HepG2 (cell line): Measurements from ENCODE around the gene HAGHL. TPM values are rescaled to one million over a fixed set of nuclear protein-coding genes. Genes with fewer than 3 reads are reported as not detected.
A peak's percentile ranks its signal among the peaks of the same experiment; 100 is the strongest.

Experiments used
- MED8 ChIP-seq: sonication (generic); formaldehyde crosslinking; IDR thresholded peaks from 2 replicates; pipeline ENCODE4 v1.8.1; 2023; ENCODE audit warnings: mild to moderate bottlenecking, missing genetic modification reagents; ENCODE audit not compliant: insufficient replicate concordance
- TEAD3 ChIP-seq: optimal IDR thresholded peaks from 2 replicates; pipeline ENCODE3; 2016; ENCODE audit warnings: borderline replicate concordance
- U2AF1 ChIP-seq: fragments of 200-400 bp; formaldehyde crosslinking; optimal IDR thresholded peaks from 2 replicates; pipeline ENCODE3; 2017; ENCODE audit warnings: mild to moderate bottlenecking, low read depth, low read length
- U2AF2 ChIP-seq: fragments of 200-400 bp; formaldehyde crosslinking; IDR thresholded peaks from 2 replicates; pipeline ENCODE4 v1.6.1; 2017; ENCODE audit warnings: low read depth, mild to moderate bottlenecking, low read length
- ZBTB20 ChIP-seq: sonication (generic); formaldehyde crosslinking; IDR thresholded peaks from 2 replicates; pipeline ENCODE4 v1.8.1; 2023; ENCODE audit warnings: missing genetic modification reagents, low read depth, mild to moderate bottlenecking, borderline replicate concordance
- ZNF407 ChIP-seq: sonication (generic); formaldehyde crosslinking; IDR thresholded peaks from one replicate; pipeline ENCODE4 v1.5.1; 2020; ENCODE audit warnings: mild to moderate bottlenecking, missing genetic modification reagents; ENCODE audit errors: not compliant biosample characterization
- polyA plus RNA-seq, 8 experiments: library from polyadenylated mRNA; depleted of rRNA in 3 of 8; stranded (reverse) in 7 of 8; unstranded in 1 of 8; fragments of >200 nt; fragmentation: Illumina TruSeq in 4 of 8; extraction: Trizol in 4 of 8; gene quantifications; 2 replicates each; pipeline versions ENCODE4 v1.2.1 to v1.2.3, GENCODE V29; 2011 to 2016; ENCODE audit warnings: low read depth in 4 of 8, missing spikeins in 1 of 8, mixed read lengths in 1 of 8; ENCODE audit not compliant: insufficient read depth in 1 of 8
- total RNA-seq, 5 experiments: library from RNA; depleted of rRNA; stranded (reverse); fragments of >200 nt; fragmentation: Illumina TruSeq; extraction: Trizol; gene quantifications; 2 replicates each; pipeline ENCODE4 v1.2.3, GENCODE V29; 2016; ENCODE audit warnings: low read depth in 1 of 5

The HAGHL gene
- total and polyA plus RNA-seq, 2 of the 13 experiments (the other 11 are each of a cell fraction or from before 2014, with no cell fraction given) = 3.4 to 8.4 TPM

DNA sequence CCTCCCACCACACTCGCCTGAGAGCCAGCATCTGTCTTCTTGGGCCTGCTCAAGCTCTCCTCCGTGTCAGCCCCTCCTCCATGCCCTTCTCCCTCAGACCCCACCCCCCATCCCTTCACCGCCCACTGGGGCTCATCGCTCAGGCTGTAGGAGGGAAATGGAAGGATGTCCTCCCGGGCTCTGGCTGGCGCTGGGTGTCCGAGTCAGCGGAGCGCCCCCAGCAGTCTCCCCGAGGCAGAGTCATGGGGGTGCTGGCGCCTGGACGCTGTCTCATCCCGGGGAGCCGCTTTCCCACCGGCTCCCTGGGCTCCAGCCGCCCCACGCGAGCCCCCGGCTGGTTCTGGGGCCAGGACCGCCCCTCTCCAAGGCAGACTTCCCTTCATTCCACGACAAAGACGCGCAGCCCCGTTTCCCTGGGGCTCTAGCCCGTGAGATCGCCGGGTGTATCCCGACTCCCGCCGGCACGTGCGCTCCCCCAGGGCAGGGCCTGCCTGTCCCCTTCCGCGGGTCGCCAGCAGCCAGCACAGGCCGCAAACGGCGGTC lies 6.4 kb upstream of the HAGHL start (continued):
- TF ChIP-seq U2AF1 = peak; percentile 21
- peak; percentile 48 for TF ChIP-seq ZNF407
- no peak for TF ChIP-seq TEAD3
- 0 out of 2 replicates have a peak, but pooled peaks have one; percentile 41 for TF ChIP-seq U2AF2
- 0 out of 2 replicates have a peak, but pooled peaks have one; percentile 30 for TF ChIP-seq ZBTB20 (CRISPR knock-in tag)
- peak; percentile 82 for TF ChIP-seq MED8 (CRISPR knock-in tag)
